Hematopoietic multipotent progenitor cell treated with erythropoietin and hydrocortisone succinate and interleukin-3 and kit ligand, for 17 days (in vitro differentiated cells): ENCODE results near the gene GALM.

Experiments
- DNase-seq: peaks from one replicate; pipeline ENCODE4 v3.0.0-alpha.2; 2015; ENCODE audit warnings: low spot score

The GALM gene

GRCh38 chr2:38771632-38772031 is 105.7 kb downstream of the GALM start:
- DNase-seq: no peak

- DNase-seq: no peak
Measured at GRCh38 chr2:38775097-38775920, 109.4 kb downstream of the GALM start.

DNA sequence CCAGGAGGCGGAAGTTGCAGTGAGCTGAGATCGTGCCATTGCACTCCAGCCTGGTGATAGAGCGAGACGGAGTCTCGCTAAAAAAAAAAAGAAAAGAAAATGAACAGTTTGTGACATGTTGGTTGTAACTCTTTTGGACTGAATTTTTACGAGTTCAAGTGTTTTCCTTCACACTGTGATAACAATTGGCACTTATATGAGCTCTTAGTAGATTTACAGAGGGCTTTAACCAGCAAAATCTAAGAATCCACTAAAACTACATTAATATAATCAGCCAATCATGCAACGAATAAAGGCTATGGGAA is 110.0 kb downstream of the GALM start:
- DNase-seq: no peak

DNA sequence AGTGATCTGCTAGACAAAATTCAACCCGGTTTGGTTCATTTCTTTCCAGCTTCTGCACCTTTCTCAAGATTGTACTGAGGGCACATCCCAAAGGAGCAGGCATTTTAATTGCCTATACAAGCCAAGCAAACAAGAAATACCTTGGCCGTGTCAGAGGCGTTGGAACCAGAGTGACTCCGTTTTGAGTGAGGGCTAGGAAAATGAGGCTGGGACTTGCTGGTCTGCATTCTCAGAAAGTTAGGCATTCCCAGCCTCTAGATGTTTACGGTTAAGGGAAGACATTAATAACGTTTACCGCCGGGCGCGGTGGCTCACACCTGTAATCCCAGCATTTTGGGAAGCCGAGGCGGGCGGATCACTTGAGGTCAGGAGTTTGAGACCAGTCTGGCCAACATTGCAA is 110.6 kb downstream of the GALM start:
- no peak for DNase-seq

DNA sequence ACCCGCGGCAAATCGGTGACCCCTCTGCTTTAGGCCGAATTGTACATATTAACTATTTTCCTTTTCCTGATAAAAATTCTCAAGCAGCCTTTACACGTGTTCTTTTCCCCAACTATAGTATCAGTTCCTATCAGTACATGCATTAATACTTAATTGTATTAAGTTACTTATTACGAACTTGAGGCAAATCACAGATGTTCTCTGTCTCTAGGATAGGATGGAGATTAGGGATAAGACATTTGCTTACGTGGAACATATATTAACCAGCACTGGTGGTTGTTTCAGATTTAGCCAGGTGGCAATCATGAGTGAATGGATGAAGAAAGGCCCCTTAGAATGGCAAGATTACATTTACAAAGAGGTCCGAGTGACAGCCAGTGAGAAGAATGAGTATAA is 112.8 kb downstream of the GALM start:
- DNase-seq: no peak

GRCh38 chr2:38783586-38783985 is 117.7 kb downstream of the GALM start:
- no peak for DNase-seq
